Kidney epithelial cell (primary cell): ENCODE results near the gene KPTN. TPM values are rescaled to one million over a fixed set of nuclear protein-coding genes. Genes with fewer than 3 reads are reported as not detected.
"Not testable (repeated sequence)": the region's sequence is repeated elsewhere in the genome, so short reads cannot be mapped to it uniquely, and the experiment has no call there.

Experiments
- DNase-seq: peaks from one replicate; pipeline ENCODE4 v3.0.0-alpha.2; 2010; ENCODE audit warnings: low read depth
- H3K27me3 ChIP-seq: 2 replicates; pipeline ENCODE4 v1.6.0; 2011; ENCODE audit warnings: low read length; ENCODE audit not compliant: control insufficient read depth, insufficient read depth
- H3K36me3 ChIP-seq: 2 replicates; pipeline ENCODE4 v1.5.1; 2011; ENCODE audit warnings: low read length; ENCODE audit not compliant: control insufficient read depth, insufficient read depth
- H3K4me3 ChIP-seq: 2 replicates; pipeline ENCODE4 v1.5.1; 2011; ENCODE audit warnings: low read depth, mild to moderate bottlenecking, control low read depth, low read length
- total RNA-seq: library from RNA; depleted of rRNA; stranded (reverse); fragments of >200 nt; gene quantifications from 2 replicates; pipeline ENCODE4 v1.2.3, GENCODE V29; 2015
- TF ChIP-seq, protein P1 (sequence below): IDR thresholded peaks from 2 replicates; pipeline ENCODE4 v1.5.1; 2011; ENCODE audit warnings: mild to moderate bottlenecking, moderate library complexity, low read length, control low read depth, inconsistent platforms; ENCODE audit not compliant: insufficient read depth, poor library complexity, severe bottlenecking

KPTN gene
- total RNA-seq, 1 donor from 2014 or later: 6.0 TPM

DNA sequence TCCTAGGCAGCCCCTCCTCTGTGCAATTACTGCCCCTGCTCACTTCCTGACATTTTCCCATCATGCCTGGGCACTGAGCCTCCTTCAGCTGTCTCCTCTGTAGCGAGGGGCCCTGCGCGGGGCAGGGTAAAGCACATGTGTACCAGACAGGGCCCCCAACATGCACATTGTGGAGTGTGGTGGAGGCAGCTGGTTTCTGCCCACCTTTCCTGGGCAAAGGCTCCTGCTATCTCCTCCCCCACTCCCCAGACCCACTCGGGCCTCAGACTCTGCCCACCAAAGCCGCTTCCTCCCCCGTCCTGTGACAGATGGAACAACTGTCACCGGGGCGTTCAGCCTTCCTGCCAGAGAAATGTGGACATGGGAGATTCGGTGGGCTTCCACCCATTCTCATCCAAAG is 2.9 kb upstream of the KPTN start:
- TF ChIP-seq, protein P1, sequence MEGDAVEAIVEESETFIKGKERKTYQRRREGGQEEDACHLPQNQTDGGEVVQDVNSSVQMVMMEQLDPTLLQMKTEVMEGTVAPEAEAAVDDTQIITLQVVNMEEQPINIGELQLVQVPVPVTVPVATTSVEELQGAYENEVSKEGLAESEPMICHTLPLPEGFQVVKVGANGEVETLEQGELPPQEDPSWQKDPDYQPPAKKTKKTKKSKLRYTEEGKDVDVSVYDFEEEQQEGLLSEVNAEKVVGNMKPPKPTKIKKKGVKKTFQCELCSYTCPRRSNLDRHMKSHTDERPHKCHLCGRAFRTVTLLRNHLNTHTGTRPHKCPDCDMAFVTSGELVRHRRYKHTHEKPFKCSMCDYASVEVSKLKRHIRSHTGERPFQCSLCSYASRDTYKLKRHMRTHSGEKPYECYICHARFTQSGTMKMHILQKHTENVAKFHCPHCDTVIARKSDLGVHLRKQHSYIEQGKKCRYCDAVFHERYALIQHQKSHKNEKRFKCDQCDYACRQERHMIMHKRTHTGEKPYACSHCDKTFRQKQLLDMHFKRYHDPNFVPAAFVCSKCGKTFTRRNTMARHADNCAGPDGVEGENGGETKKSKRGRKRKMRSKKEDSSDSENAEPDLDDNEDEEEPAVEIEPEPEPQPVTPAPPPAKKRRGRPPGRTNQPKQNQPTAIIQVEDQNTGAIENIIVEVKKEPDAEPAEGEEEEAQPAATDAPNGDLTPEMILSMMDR: no peak
- H3K4me3 ChIP-seq: no peak overlapping the region
- H3K36me3 ChIP-seq: peaks cover 2% of the 10 kb centered on the region
- DNase-seq: no peak
- no peaks in the 10 kb centered on the region for H3K27me3 ChIP-seq

DNA sequence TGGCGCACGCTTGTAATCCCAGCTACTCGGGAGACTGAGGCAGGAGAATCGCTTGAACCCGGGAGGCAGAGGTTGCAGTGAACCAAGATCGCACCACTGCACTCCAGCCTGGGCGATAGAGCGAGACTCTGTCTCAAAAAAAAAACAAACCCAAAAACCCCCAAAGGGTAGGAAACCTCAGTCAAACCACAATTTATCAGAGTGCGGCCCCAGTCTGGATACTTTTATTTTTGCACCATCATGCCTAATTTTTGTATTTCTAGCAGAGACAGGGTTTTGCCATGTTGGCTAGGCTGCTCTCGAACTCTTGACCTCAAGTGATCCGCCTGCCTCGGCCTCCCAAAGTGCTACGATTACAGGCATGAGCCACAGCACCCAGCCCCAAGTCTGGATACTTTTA is 2.2 kb upstream of the KPTN start:
- not testable (repeated sequence) for H3K27me3 ChIP-seq, DNase-seq

DNA sequence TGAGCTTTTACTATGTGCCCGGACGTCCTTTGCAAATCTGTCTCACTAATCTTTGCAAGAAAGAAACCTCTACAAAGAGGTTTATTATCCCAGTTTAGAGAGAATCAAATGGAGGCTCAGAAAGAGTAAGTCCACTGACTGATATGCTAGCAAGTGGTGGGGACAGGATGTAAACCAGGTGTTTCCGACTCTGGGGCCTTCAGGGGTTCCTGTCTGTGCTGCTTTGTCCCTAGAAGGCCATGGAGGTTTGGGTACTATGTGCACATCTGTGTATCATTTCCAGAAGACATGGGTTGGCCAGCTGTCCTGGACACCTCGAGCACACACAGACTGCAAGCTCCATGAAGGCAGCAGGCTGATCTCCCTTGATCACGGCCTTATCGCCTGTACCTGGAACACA is 1.2 kb upstream of the KPTN start:
- TF ChIP-seq, protein P1: no peak
- DNase-seq: no peak
- H3K4me3 ChIP-seq: no peak overlapping the region

More for the DNA sequence above, 2.2 kb upstream of the KPTN start:
- H3K4me3 ChIP-seq, H3K36me3 ChIP-seq: not testable (repeated sequence)

DNA sequence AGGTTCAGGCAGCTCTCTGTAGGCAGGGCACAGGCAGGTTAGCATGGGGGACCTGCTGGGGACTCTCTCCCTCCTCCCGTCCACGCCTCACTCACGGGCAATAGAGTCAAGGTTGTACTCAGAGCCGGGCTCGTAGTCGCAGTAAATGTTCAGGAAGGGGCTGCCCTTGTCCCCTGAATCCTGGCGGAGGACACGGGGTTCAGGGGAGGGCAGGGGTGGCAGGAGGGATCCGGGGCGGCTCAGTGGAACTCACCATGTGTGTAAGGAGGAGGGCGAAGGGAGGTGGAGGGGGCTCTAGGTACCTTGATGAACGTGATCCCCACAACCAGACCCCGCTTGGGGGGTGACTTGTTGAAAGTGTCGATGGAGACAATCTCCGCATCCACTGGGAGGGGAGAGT is 819 bp downstream of the KPTN start:
- DNase-seq: no peak
- Histone ChIP-seq H3K27me3 (peaks cover 6% of the 10 kb centered on the region), H3K4me3 (peak overlapping the region; percentile 73), H3K36me3 (peaks cover 1% of the 10 kb centered on the region)
- TF ChIP-seq, protein P1: no peak

More for the DNA sequence above, 1.2 kb upstream of the KPTN start:
- no peaks in the 10 kb centered on the region for H3K27me3 ChIP-seq
- H3K36me3 ChIP-seq: peaks cover 2% of the 10 kb centered on the region

DNA sequence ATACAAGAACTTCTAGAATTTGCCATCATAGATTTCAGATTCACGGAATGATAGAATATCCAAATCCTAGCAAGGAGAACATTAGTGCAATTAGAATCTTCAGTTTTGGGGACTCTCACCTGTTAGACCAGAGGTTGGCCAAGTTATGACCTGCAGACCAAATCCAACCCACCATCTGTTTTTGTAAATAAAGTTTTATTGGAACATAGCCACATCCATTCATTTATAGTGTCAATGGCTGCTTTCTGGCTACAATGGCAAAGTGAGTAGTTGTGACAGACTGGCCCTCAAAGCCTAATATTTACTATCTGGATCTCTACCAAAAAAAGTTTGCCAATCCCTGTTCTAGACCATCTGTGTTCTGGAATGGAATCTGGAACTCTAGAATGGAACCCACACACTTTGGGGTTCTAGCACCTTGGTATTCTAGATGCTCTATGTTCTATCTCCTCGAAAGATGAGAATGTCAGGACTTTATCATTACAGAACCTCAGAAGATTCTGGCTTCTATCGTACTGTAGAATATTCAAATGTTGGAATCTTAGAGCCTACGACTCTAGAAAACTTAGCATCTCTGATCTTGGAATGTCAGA is 2.5 kb downstream of the KPTN start:
- Histone ChIP-seq H3K27me3 (peaks cover 6% of the 10 kb centered on the region), H3K36me3 (no peaks in the 10 kb centered on the region), H3K4me3 (no peak overlapping the region)
- no peak for DNase-seq
- TF ChIP-seq, protein P1: no peak

DNA sequence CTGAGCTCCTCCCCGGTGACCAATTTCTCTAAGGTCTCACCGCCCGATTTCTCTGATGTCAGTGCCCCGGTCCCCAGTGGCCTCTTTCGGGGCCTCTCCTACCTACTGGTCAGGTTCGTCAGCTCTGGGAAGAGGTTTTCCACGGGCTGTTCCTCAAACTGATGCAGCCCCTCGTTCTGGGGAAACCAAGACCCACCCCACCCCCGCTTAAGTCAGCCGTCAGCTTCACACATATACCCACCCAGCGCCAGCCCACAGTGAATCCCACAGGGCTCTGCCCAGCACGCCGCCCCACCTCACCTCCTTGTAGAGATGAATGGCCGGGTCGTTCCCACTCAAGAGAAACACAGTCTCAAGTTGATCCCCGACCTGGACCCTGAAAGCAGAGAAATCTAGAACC is 3.4 kb downstream of the KPTN start:
- TF ChIP-seq, protein P1: no peak
- Histone ChIP-seq H3K36me3 (no peaks in the 10 kb centered on the region), H3K27me3 (peaks cover 6% of the 10 kb centered on the region), H3K4me3 (no peak overlapping the region)
- DNase-seq: no peak
